Peyer's patch (tissue), 4 donors: ENCODE measurements around the gene CNTNAP2. TPM values are rescaled to one million over a fixed set of nuclear protein-coding genes. Genes with fewer than 3 reads are reported as not detected.

Experiments used
- DNase-seq, 3 donors: peaks; one replicate each; pipeline ENCODE4 v3.0.0-alpha.2; 2017 to 2019
- H3K27ac ChIP-seq, 4 donors: fragments of 200-600 bp; sonication (generic); one replicate each; pipeline ENCODE4 v1.5.1; 2016 to 2019
- H3K27me3 ChIP-seq, 2 donors: fragments of 200-600 bp; sonication (generic); one replicate each; pipeline ENCODE4 v1.5.1; 2019
- H3K36me3 ChIP-seq, 3 donors: fragments of 200-600 bp; sonication (generic); one replicate each; pipeline ENCODE4 v1.5.1; 2016 to 2019
- H3K4me1 ChIP-seq, 4 donors: fragments of 200-600 bp; sonication (generic); one replicate each; pipeline ENCODE4 v1.5.1; 2016 to 2019
- H3K4me3 ChIP-seq, 4 donors: fragments of 200-600 bp; sonication (generic); 1 replicate in 3 of 4; 2 replicates in 1 of 4; pipeline ENCODE4 v1.5.1; 2016 to 2019; ENCODE audit warnings: mild to moderate bottlenecking in 1 of 4
- H3K9me3 ChIP-seq, 4 donors: fragments of 200-600 bp; sonication (generic); one replicate each; pipeline ENCODE4 v1.5.1; 2016 to 2019; ENCODE audit warnings: mild to moderate bottlenecking in 1 of 4
- CTCF ChIP-seq, 6 experiments: fragments of 450-650 bp in 4 of 6; fragments of 200-600 bp in 2 of 6; sonication (generic) in 1 of 6; IDR thresholded peaks; one replicate each; pipeline ENCODE4 v1.5.1; 2017 to 2019; ENCODE audit warnings: antibody characterized with exemption in 6 of 6, mild to moderate bottlenecking in 3 of 6, moderate library complexity in 1 of 6
- POLR2A ChIP-seq, 2 donors: fragments of 450-650 bp; IDR thresholded peaks; one replicate each; pipeline ENCODE4 v1.5.1; 2017; ENCODE audit warnings: antibody characterized with exemption in 2 of 2, mild to moderate bottlenecking in 2 of 2, moderate library complexity in 2 of 2
- total RNA-seq, 4 donors: library from RNA; depleted of rRNA; stranded (reverse); fragments of >200 nt; gene quantifications; one replicate each; pipeline ENCODE4 v1.1.0, GENCODE V29; 2016

The CNTNAP2 gene
- total RNA-seq, 4 donors from 2014 or later, result 1.5 to 4.9 (median 3.6) TPM

- Histone ChIP-seq H3K9me3 (no peaks in the 10 kb centered on the region), H3K27ac (no peak overlapping the region), H3K4me1 (no peaks in the 10 kb centered on the region), H3K27me3 (no peaks in the 10 kb centered on the region), H3K36me3 (no peaks in the 10 kb centered on the region), H3K4me3 (no peak overlapping the region)
- TF ChIP-seq CTCF (IDR thresholded peaks at IDR 0.05), result no peak
- TF ChIP-seq POLR2A (IDR thresholded peaks at IDR 0.05), result no peak
- DNase-seq, result no peak
Measured at GRCh38 chr7:146960773-146961391, 844.3 kb downstream of the CNTNAP2 start.

- Histone ChIP-seq H3K9me3 (no peaks in the 10 kb centered on the region), H3K4me1 (no peaks in the 10 kb centered on the region), H3K27me3 (no peaks in the 10 kb centered on the region), H3K4me3 (no peak overlapping the region), H3K36me3 (no peaks in the 10 kb centered on the region), H3K27ac (no peak overlapping the region)
- DNase-seq, result no peak
- TF ChIP-seq CTCF (IDR thresholded peaks at IDR 0.05), result no peak
- TF ChIP-seq POLR2A (IDR thresholded peaks at IDR 0.05), result no peak
Measured at GRCh38 chr7:146961617-146962016, 845.0 kb downstream of the CNTNAP2 start.

- Histone ChIP-seq H3K36me3 (no peaks in the 10 kb centered on the region), H3K4me1 (no peaks in the 10 kb centered on the region), H3K9me3 (no peaks in the 10 kb centered on the region), H3K27me3 (no peaks in the 10 kb centered on the region), H3K4me3 (no peak overlapping the region), H3K27ac (no peak overlapping the region)
- no peak for TF ChIP-seq CTCF (IDR thresholded peaks at IDR 0.05)
- TF ChIP-seq POLR2A (IDR thresholded peaks at IDR 0.05), result no peak
- DNase-seq, result no peak
Measured at GRCh38 chr7:146966274-146966673, 849.7 kb downstream of the CNTNAP2 start.

- Histone ChIP-seq H3K9me3 (no peaks in the 10 kb centered on the region), H3K4me1 (no peaks in the 10 kb centered on the region), H3K36me3 (no peaks in the 10 kb centered on the region), H3K4me3 (no peak overlapping the region), H3K27ac (no peak overlapping the region), H3K27me3 (no peaks in the 10 kb centered on the region)
- no peak for DNase-seq
- TF ChIP-seq CTCF (IDR thresholded peaks at IDR 0.05) (no peak), POLR2A (IDR thresholded peaks at IDR 0.05) (no peak)
Measured at GRCh38 chr7:146982482-146982881, 865.9 kb downstream of the CNTNAP2 start.

- Histone ChIP-seq H3K9me3 (no peaks in the 10 kb centered on the region), H3K27ac (no peak overlapping the region), H3K4me1 (no peaks in the 10 kb centered on the region), H3K27me3 (no peaks in the 10 kb centered on the region), H3K36me3 (no peaks in the 10 kb centered on the region), H3K4me3 (no peak overlapping the region)
- TF ChIP-seq CTCF (IDR thresholded peaks at IDR 0.05) (no peak), POLR2A (IDR thresholded peaks at IDR 0.05) (no peak)
- DNase-seq, result no peak
Measured at GRCh38 chr7:146991596-146991995, 875.0 kb downstream of the CNTNAP2 start.

GRCh38 chr7:146993764-146994163 is 877.2 kb downstream of the CNTNAP2 start:
- no peaks in the 10 kb centered on the region for H3K36me3 ChIP-seq
- no peak for DNase-seq
- no peak for TF ChIP-seq CTCF (IDR thresholded peaks at IDR 0.05)
- no peak for TF ChIP-seq POLR2A (IDR thresholded peaks at IDR 0.05)

More at GRCh38 chr7:146993764-146994163, 877.2 kb downstream of the CNTNAP2 start:
- Histone ChIP-seq H3K9me3 (no peaks in the 10 kb centered on the region), H3K27ac (no peak overlapping the region), H3K4me3 (no peak overlapping the region), H3K27me3 (no peaks in the 10 kb centered on the region), H3K4me1 (no peaks in the 10 kb centered on the region)
